Esophagus squamous epithelium (tissue), 5 donors: ENCODE data around the gene ARPC1B. TPM values are rescaled to one million over a fixed set of nuclear protein-coding genes. Genes with fewer than 3 reads are reported as not detected.
"Not testable (repeated sequence)": the region's sequence is repeated elsewhere in the genome, so short reads cannot be mapped to it uniquely, and the experiment has no call there.

ENCODE experiments used
- DNase-seq: peaks from one replicate; lab custom pipeline; 2025; lab: John Stamatoyannopoulos, UW
- H3K27ac ChIP-seq, 4 donors: fragments of 200-600 bp; sonication (generic); one replicate each; pipeline ENCODE4 v1.5.1; 2016 to 2019; ENCODE audit warnings: mild to moderate bottlenecking in 1 of 4
- H3K27me3 ChIP-seq, 4 donors: fragments of 200-600 bp; sonication (generic); 1 replicate in 3 of 4; 2 replicates in 1 of 4; pipeline versions ENCODE4 v1.5.1 to v1.6.0; 2017 to 2021; ENCODE audit warnings: antibody characterized with exemption in 1 of 4
- H3K36me3 ChIP-seq, 3 donors: fragments of 200-600 bp; sonication (generic); one replicate each; pipeline ENCODE4 v1.5.1; 2016 to 2019
- H3K4me1 ChIP-seq, 3 donors: fragments of 200-600 bp; sonication (generic); one replicate each; pipeline ENCODE4 v1.5.1; 2017 to 2019
- H3K4me3 ChIP-seq, 4 donors: fragments of 200-600 bp; sonication (generic); 1 replicate in 3 of 4; 2 replicates in 1 of 4; pipeline ENCODE4 v1.5.1; 2016 to 2019; ENCODE audit warnings: mild to moderate bottlenecking in 2 of 4, moderate library complexity in 1 of 4
- H3K9me3 ChIP-seq, 3 donors: fragments of 200-600 bp; sonication (generic); one replicate each; pipeline ENCODE4 v1.5.1; 2016 to 2019
- CTCF ChIP-seq, 6 experiments: fragments of 450-650 bp in 4 of 6; fragments of 200-600 bp in 2 of 6; sonication (generic) in 2 of 6; IDR thresholded peaks; one replicate each; pipeline ENCODE4 v1.5.1; 2016 to 2019; ENCODE audit warnings: antibody characterized with exemption in 6 of 6, mild to moderate bottlenecking in 4 of 6, moderate library complexity in 4 of 6
- POLR2A ChIP-seq, 4 donors: fragments of 450-650 bp; IDR thresholded peaks; one replicate each; pipeline ENCODE4 v1.6.1; 2017; ENCODE audit warnings: antibody characterized with exemption in 4 of 4, mild to moderate bottlenecking in 4 of 4, moderate library complexity in 3 of 4
- WGBS, 2 donors: methylation state at CpG; one replicate each; pipeline ENCODE4 v1.1.5; 2018; 5-methylcytosine and 5-hydroxymethylcytosine counted together
- intact Hi-C: fragments of 100-400 bp; cut with DNase I; formaldehyde crosslinking; loops from one replicate; pipeline ENCODE4 v1.15.0; 2022
- total RNA-seq, 4 donors: library from RNA; depleted of rRNA; stranded (reverse); fragments of >200 nt; gene quantifications; one replicate each; pipeline ENCODE4 v1.1.0, GENCODE V29; 2016
- donor health status: DM: yes; HTN: yes; CAD: no.

Gene ARPC1B
- total RNA-seq, 4 donors from 2014 or later: 27.9 to 166 (median 128) TPM

GRCh38 chr7:99373091-99374066 lies 1.2 kb upstream of the ARPC1B start:
- H3K36me3 ChIP-seq: peaks cover 0 to 16% (median 0%) of the 10 kb centered on the region in 3 donors
- peaks cover 7 to 79% (median 14%) of the 10 kb centered on the region in 3 donors for H3K4me1 ChIP-seq
- intact Hi-C loops: no loop called here
- DNase-seq: no peak
- H3K27me3 ChIP-seq: no peaks in the 10 kb centered on the region
- H3K9me3 ChIP-seq: no peaks in the 10 kb centered on the region
- H3K27ac ChIP-seq: peak overlapping the region; percentile 83 to 94 (median 89)
- H3K4me3 ChIP-seq: peak overlapping the region; percentile 61 to 97 (median 80)
- TF ChIP-seq POLR2A (IDR thresholded peaks at IDR 0.05) (no peak), CTCF (IDR thresholded peaks at IDR 0.05) (no peak)
- 84 to 87% methylated on average over 16 to 21 of the region's 41 CpGs for WGBS, 2 donors

- peaks cover 19 to 85% (median 29%) of the 10 kb centered on the region in 3 donors for H3K4me1 ChIP-seq
- intact Hi-C loops: no loop called here
- peaks cover 0 to 12% (median 0%) of the 10 kb centered on the region in 3 donors for H3K36me3 ChIP-seq
- WGBS, 2 donors: 9 to 14% methylated on average over 9 to 16 of the region's 58 CpGs
- DNase-seq: no peak
- H3K27me3 ChIP-seq: no peaks in the 10 kb centered on the region
- H3K4me3 ChIP-seq: peak overlapping the region; percentile 61 to 97 (median 80)
- no peaks in the 10 kb centered on the region for H3K9me3 ChIP-seq
- TF ChIP-seq POLR2A (IDR thresholded peaks at IDR 0.05): peak in 1 of 4 donors; percentile 54
- TF ChIP-seq CTCF (IDR thresholded peaks at IDR 0.05): peak in 1 of 6 experiments; percentile 5
- peak overlapping the region; percentile 83 to 94 (median 89) for H3K27ac ChIP-seq
Measured at GRCh38 chr7:99375070-99375807, 709 bp downstream of the ARPC1B start.

- 3 to 10% methylated on average over 5 to 7 of the region's 7 CpGs for WGBS, 2 donors
- DNase-seq: no peak
- TF ChIP-seq POLR2A (IDR thresholded peaks at IDR 0.05): no peak
- peak in 2 of 6 experiments; percentile 3 to 24 for TF ChIP-seq CTCF (IDR thresholded peaks at IDR 0.05)
- peak overlapping the region; percentile 76 to 92 (median 82) for H3K27ac ChIP-seq
- peaks cover 0 to 12% (median 0%) of the 10 kb centered on the region in 3 donors for H3K36me3 ChIP-seq
- H3K4me1 ChIP-seq: peaks cover 31 to 80% (median 45%) of the 10 kb centered on the region in 3 donors
- no peaks in the 10 kb centered on the region for H3K9me3 ChIP-seq
- intact Hi-C loops: no loop called here
- no peaks in the 10 kb centered on the region for H3K27me3 ChIP-seq
- peak overlapping the region in 3 of 4 donors; percentile 9 to 45 (median 26) for H3K4me3 ChIP-seq
Measured at GRCh38 chr7:99379043-99379577, 4.6 kb downstream of the ARPC1B start.

GRCh38 chr7:99379693-99380031 lies 5.1 kb downstream of the ARPC1B start:
- Histone ChIP-seq H3K36me3 (peaks cover 0 to 12% (median 0%) of the 10 kb centered on the region in 3 donors), H3K4me1 (peaks cover 31 to 74% (median 45%) of the 10 kb centered on the region in 3 donors), H3K27ac (peak overlapping the region; percentile 76 to 92 (median 82)), H3K4me3 (peak overlapping the region in 3 of 4 donors; percentile 9 to 45 (median 26))
- intact Hi-C loops, H3K9me3 ChIP-seq, DNase-seq, H3K27me3 ChIP-seq: not testable (repeated sequence)
- 9 to 21% methylated on average over 7 of the region's 7 CpGs for WGBS, 2 donors
